ENCODE measurements around the gene MIEF1. TPM values are rescaled to one million over a fixed set of nuclear protein-coding genes. Genes with fewer than 3 reads are reported as not detected.

MIEF1 gene
- total and polyA plus RNA-seq, 2 experiments from 2014 or later: 13.2 to 40.1 TPM

DNA sequence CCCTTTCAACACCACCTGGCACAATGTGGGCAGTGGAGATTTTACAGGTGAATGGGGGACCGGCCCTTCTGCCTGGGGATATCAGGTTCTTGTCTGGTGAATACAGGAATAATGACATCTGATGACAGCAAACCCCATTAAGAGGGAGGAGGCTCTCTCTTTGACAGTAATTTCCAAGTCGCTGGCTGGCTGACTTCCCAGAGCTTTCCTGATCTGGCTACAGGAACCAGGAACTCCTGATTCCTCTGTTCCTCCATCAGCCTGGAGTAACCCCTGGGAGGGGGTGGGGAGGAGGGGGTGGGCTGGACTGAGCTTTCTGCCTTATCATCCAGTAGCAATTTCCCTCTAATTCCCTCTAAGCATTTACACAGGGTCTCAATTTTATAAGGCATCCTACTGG is 3.7 kb upstream of the MIEF1 start:
- Histone ChIP-seq H3F3A (replicated peaks; ENCODE audit: low read depth) (peaks cover 5% of the 10 kb centered on the region; the same call in 1 of the 2 replicates), H3K9me2 (ENCODE audit: insufficient read depth) (no peaks in the 10 kb centered on the region), H3K36me3 (ENCODE audit: insufficient read depth) (no peaks in the 10 kb centered on the region), H3K4me3 (no peak overlapping the region), H2AFZ (no peak overlapping the region), H3K4me1 (ENCODE audit: insufficient read depth) (peaks cover 11% of the 10 kb centered on the region), H3K79me2 (replicated peaks; ENCODE audit: insufficient read depth) (peaks cover 9% of the 10 kb centered on the region), H3K27ac (ENCODE audit: low read depth) (no peak overlapping the region), H3K4me2 (no peak overlapping the region), H4K20me1 (replicated peaks; ENCODE audit: insufficient read depth) (peaks cover 11% of the 10 kb centered on the region; the same call in 1 of the 2 replicates), H3K27me3 (ENCODE audit: insufficient read depth) (peaks cover 15% of the 10 kb centered on the region)
- Mint-ChIP-seq H3K36me3 (ENCODE audit: low read depth) (peaks cover 1% of the 10 kb centered on the region; the same call in 2 of the 3 replicates), H3K4me3 (no peak overlapping the region), H3K27me3 (ENCODE audit: insufficient read depth, low read depth, poor library complexity) (peaks cover 51% of the 10 kb centered on the region), H3K9me3 (no peaks in the 10 kb centered on the region; the same call in none of the 3 replicates), H3K27ac (no peak overlapping the region), H3K4me1 (peaks cover 8% of the 10 kb centered on the region)
- DNase-seq (ENCODE audit: low spot score) (no peak), ATAC-seq (no peak)
- no peak for TF ChIP-seq CREB1 (CRISPR knock-in tag; IDR thresholded peaks at IDR 0.05; ENCODE audit: low read depth)
- TF ChIP-seq NANOG (IDR thresholded peaks at IDR 0.05; ENCODE audit: borderline replicate concordance): no peak
- TF ChIP-seq EZH2 (IDR thresholded peaks at IDR 0.05; ENCODE audit: low read depth, unreplicated experiment): no peak
- no peak for TF ChIP-seq ZNF331 (CRISPR knock-in tag; IDR thresholded peaks at IDR 0.05; ENCODE audit: low read depth)
- TF ChIP-seq, protein P1, sequence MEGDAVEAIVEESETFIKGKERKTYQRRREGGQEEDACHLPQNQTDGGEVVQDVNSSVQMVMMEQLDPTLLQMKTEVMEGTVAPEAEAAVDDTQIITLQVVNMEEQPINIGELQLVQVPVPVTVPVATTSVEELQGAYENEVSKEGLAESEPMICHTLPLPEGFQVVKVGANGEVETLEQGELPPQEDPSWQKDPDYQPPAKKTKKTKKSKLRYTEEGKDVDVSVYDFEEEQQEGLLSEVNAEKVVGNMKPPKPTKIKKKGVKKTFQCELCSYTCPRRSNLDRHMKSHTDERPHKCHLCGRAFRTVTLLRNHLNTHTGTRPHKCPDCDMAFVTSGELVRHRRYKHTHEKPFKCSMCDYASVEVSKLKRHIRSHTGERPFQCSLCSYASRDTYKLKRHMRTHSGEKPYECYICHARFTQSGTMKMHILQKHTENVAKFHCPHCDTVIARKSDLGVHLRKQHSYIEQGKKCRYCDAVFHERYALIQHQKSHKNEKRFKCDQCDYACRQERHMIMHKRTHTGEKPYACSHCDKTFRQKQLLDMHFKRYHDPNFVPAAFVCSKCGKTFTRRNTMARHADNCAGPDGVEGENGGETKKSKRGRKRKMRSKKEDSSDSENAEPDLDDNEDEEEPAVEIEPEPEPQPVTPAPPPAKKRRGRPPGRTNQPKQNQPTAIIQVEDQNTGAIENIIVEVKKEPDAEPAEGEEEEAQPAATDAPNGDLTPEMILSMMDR (conservative IDR thresholded peaks at IDR 0.05; ENCODE audit: low read depth in 2 of 2): no peak
- no peak for TF ChIP-seq POLR2AphosphoS5 (IDR thresholded peaks at IDR 0.05; ENCODE audit: low read depth)

DNA sequence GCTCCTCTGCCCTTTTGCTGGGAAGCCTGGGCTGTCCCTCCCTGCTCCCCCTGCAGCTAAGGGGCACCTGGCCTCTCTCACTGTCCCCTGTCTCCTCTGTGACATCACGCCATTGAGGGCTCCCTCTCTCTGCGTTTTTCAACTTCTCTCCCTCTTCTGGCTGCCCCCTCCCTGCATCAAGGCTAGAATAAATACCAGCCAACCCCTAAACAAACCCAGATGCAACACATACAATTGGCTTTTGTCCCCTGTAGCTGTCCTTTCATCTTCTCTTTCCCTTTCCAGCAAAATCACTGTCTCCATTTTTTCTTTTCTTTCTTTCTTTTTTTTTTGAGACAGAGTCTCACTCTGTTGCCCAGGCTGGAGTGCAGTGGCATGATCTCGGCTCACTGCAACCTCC is 3.3 kb upstream of the MIEF1 start:
- Histone ChIP-seq H3K4me3 (no peak overlapping the region), H3K36me3 (ENCODE audit: insufficient read depth) (no peaks in the 10 kb centered on the region), H3K4me2 (no peak overlapping the region), H3K4me1 (ENCODE audit: insufficient read depth) (peaks cover 13% of the 10 kb centered on the region), H3K79me2 (replicated peaks; ENCODE audit: insufficient read depth) (peaks cover 13% of the 10 kb centered on the region), H3F3A (replicated peaks; ENCODE audit: low read depth) (peaks cover 9% of the 10 kb centered on the region; the same call in 1 of the 2 replicates), H3K27ac (ENCODE audit: low read depth) (no peak overlapping the region), H4K20me1 (replicated peaks; ENCODE audit: insufficient read depth) (peaks cover 15% of the 10 kb centered on the region), H2AFZ (no peak overlapping the region), H3K9me2 (ENCODE audit: insufficient read depth) (no peaks in the 10 kb centered on the region), H3K27me3 (ENCODE audit: insufficient read depth) (peaks cover 19% of the 10 kb centered on the region)
- peaks cover 5% of the 10 kb centered on the region; the same call in 2 of the 3 replicates for H3K36me3 Mint-ChIP-seq (ENCODE audit: low read depth)
- peaks cover 11% of the 10 kb centered on the region for H3K4me1 Mint-ChIP-seq
- H3K9me3 Mint-ChIP-seq: no peaks in the 10 kb centered on the region; the same call in none of the 3 replicates
- H3K4me3 Mint-ChIP-seq: no peak overlapping the region
- ATAC-seq: no peak
- no peak overlapping the region for H3K27ac Mint-ChIP-seq
- DNase-seq (ENCODE audit: low spot score): no peak
- peaks cover 49% of the 10 kb centered on the region for H3K27me3 Mint-ChIP-seq (ENCODE audit: insufficient read depth, low read depth, poor library complexity)
- TF ChIP-seq, protein P2, sequence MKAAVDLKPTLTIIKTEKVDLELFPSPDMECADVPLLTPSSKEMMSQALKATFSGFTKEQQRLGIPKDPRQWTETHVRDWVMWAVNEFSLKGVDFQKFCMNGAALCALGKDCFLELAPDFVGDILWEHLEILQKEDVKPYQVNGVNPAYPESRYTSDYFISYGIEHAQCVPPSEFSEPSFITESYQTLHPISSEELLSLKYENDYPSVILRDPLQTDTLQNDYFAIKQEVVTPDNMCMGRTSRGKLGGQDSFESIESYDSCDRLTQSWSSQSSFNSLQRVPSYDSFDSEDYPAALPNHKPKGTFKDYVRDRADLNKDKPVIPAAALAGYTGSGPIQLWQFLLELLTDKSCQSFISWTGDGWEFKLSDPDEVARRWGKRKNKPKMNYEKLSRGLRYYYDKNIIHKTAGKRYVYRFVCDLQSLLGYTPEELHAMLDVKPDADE (IDR thresholded peaks at IDR 0.05): no peak
- no peak for TF ChIP-seq STAT1 (IDR thresholded peaks at IDR 0.05; ENCODE audit: unreplicated experiment)
- TF ChIP-seq, protein P3, sequence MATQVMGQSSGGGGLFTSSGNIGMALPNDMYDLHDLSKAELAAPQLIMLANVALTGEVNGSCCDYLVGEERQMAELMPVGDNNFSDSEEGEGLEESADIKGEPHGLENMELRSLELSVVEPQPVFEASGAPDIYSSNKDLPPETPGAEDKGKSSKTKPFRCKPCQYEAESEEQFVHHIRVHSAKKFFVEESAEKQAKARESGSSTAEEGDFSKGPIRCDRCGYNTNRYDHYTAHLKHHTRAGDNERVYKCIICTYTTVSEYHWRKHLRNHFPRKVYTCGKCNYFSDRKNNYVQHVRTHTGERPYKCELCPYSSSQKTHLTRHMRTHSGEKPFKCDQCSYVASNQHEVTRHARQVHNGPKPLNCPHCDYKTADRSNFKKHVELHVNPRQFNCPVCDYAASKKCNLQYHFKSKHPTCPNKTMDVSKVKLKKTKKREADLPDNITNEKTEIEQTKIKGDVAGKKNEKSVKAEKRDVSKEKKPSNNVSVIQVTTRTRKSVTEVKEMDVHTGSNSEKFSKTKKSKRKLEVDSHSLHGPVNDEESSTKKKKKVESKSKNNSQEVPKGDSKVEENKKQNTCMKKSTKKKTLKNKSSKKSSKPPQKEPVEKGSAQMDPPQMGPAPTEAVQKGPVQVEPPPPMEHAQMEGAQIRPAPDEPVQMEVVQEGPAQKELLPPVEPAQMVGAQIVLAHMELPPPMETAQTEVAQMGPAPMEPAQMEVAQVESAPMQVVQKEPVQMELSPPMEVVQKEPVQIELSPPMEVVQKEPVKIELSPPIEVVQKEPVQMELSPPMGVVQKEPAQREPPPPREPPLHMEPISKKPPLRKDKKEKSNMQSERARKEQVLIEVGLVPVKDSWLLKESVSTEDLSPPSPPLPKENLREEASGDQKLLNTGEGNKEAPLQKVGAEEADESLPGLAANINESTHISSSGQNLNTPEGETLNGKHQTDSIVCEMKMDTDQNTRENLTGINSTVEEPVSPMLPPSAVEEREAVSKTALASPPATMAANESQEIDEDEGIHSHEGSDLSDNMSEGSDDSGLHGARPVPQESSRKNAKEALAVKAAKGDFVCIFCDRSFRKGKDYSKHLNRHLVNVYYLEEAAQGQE (IDR thresholded peaks at IDR 0.05; ENCODE audit: unreplicated experiment): no peak
- TF ChIP-seq JUNB (IDR thresholded peaks at IDR 0.05; ENCODE audit: unreplicated experiment): no peak
- no peak for TF ChIP-seq POLR2AphosphoS5 (IDR thresholded peaks at IDR 0.05; ENCODE audit: low read depth)
- TF ChIP-seq EZH2phosphoT487 (IDR thresholded peaks at IDR 0.05; ENCODE audit: unreplicated experiment): no peak
- no peak for TF ChIP-seq CREB1 (CRISPR knock-in tag; IDR thresholded peaks at IDR 0.05; ENCODE audit: low read depth)
- TF ChIP-seq ZNF331 (CRISPR knock-in tag; IDR thresholded peaks at IDR 0.05; ENCODE audit: low read depth): no peak
- TF ChIP-seq, protein P1 (conservative IDR thresholded peaks at IDR 0.05; ENCODE audit: low read depth in 2 of 2): no peak

Measured in GM23338 (cell line).